A673 (cell line): Measurements from ENCODE around the gene LTO1. TPM values are rescaled to one million over a fixed set of nuclear protein-coding genes. Genes with fewer than 3 reads are reported as not detected.

Source experiments
- BruUV-seq: library from RNA; stranded (reverse); fragments of 400-500 nt; replicated peaks from 2 replicates; lab custom pipeline; 2021; lab: Mats Ljungman, UMichigan
- CTCF ChIA-PET: fragments of 300-600 bp; sonication (Branson Sonifier 250); formaldehyde crosslinking; loops from one replicate; lab custom pipeline; 2022; ENCODE audit warnings: antibody characterized with exemption; lab: Charles Lee
- POLR2A ChIA-PET: fragments of 300-600 bp; sonication (Branson Sonifier 250); formaldehyde crosslinking; loops from one replicate; lab custom pipeline; 2022; ENCODE audit warnings: antibody characterized with exemption; ENCODE audit not compliant: low non-redundant PET; lab: Charles Lee
- DNase-seq: peaks from one replicate; pipeline ENCODE4 v3.0.0-alpha.2; 2015; ENCODE audit warnings: low spot score
- H3K27ac ChIP-seq: fragments of 200-600 bp; sonication (generic); 2 replicates; pipeline ENCODE4 v1.5.1; 2016; ENCODE audit warnings: mixed run types, low read depth, mild to moderate bottlenecking, mixed read lengths, antibody characterized with exemption, low read length; ENCODE audit not compliant: poor library complexity, severe bottlenecking
- H3K27me3 ChIP-seq: fragments of 200-600 bp; sonication (generic); replicated peaks from 2 replicates; pipeline ENCODE4 v1.6.1; 2017; ENCODE audit warnings: mixed run types, low read depth, mild to moderate bottlenecking, mixed read lengths, antibody characterized with exemption, low read length; ENCODE audit not compliant: insufficient read depth, poor library complexity
- H3K36me3 ChIP-seq: fragments of 200-600 bp; sonication (generic); 2 replicates; pipeline ENCODE4 v1.6.1; 2016; ENCODE audit warnings: mixed run types, mild to moderate bottlenecking, mixed read lengths, antibody characterized with exemption, low read length; ENCODE audit not compliant: insufficient read depth, poor library complexity, severe bottlenecking
- H3K4me1 ChIP-seq: fragments of 200-600 bp; sonication (generic); 2 replicates; pipeline ENCODE4 v1.6.1; 2017; ENCODE audit warnings: mixed run types, mild to moderate bottlenecking, mixed read lengths, antibody characterized with exemption, low read length; ENCODE audit not compliant: insufficient read depth, poor library complexity, severe bottlenecking
- H3K4me3 ChIP-seq: fragments of 200-600 bp; sonication (generic); 2 replicates; pipeline ENCODE4 v1.5.1; 2016; ENCODE audit warnings: low read depth, mixed run types, mild to moderate bottlenecking, mixed read lengths, low read length; ENCODE audit not compliant: poor library complexity, severe bottlenecking
- H3K9me3 ChIP-seq: fragments of 200-600 bp; sonication (generic); 2 replicates; pipeline ENCODE4 v1.6.1; 2016; ENCODE audit warnings: mixed run types, low read depth, mild to moderate bottlenecking, mixed read lengths, antibody characterized with exemption, low read length; ENCODE audit not compliant: poor library complexity, severe bottlenecking
- EZH2 ChIP-seq: fragments of 200-600 bp; sonication (generic); IDR thresholded peaks from 2 replicates; pipeline ENCODE4 v1.6.1; 2017; ENCODE audit warnings: borderline replicate concordance, low read depth, mild to moderate bottlenecking, mixed read lengths, antibody characterized with exemption, low read length; ENCODE audit not compliant: poor library complexity, severe bottlenecking
- intact Hi-C: fragments of 100-400 bp; cut with micrococcal nuclease; formaldehyde crosslinking; loops from one replicate; pipeline ENCODE4 v1.10.0; 2022; ENCODE audit not compliant: unreplicated experiment
- total RNA-seq: library from RNA; stranded (reverse); gene quantifications from 2 replicates; pipeline ENCODE4 v1.2.3, GENCODE V29; 2021
- TF ChIP-seq, protein P1 (sequence below): fragments of 300-800, 200-600 bp; sonication (generic); conservative IDR thresholded peaks from 2 replicates; pipeline ENCODE4 v1.5.1; 2017; ENCODE audit warnings: low read depth, mild to moderate bottlenecking, antibody characterized with exemption, low read length, moderate library complexity, mixed read lengths

LTO1 gene
- total RNA-seq, 1 experiment from 2014 or later = 56.0 TPM

DNA sequence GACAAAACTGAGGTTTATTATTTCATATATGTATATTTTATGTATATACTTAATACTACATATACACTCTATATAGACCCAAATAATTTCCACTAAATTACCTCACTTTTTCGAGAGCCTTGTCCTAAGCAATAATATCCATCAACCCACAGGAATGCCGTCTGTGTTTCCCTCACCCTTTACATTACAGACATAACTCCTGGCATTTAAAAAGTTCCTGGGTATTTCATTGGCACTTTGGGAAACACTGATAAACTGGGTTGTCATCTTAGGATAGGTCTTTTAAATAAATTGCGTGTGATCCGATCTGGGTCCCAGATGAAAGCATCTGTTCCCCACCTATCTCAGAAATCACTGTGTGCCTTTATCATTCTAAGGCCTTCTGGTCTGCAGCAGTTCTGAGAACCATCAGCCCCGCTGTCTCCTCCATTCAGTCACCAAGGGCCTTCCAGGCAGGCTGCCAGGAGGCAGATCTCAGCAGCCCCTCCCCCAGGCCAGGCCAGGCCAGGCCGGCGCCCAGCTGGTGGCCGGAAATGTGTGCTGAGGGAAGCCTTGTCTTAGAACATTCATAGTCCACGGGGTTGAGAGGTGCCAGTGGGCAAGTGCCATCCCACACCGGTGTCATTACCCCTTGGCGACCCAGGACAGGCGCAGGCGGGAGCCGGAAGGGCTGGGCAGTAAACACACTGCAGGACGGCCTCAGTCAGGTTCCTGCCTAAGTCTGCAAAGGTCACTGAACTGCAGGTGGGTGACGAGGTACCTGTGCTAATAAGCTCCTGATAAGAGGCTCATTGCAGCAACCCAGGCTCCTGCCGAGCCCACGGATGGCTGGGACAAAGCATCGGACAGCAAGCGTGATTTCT is 25.4 kb upstream of the LTO1 start:
- Histone ChIP-seq H3K36me3 (no peaks in the 10 kb centered on the region), H3K27me3 (peaks cover 35% of the 10 kb centered on the region), H3K27ac (no peak overlapping the region), H3K4me1 (peaks cover 21% of the 10 kb centered on the region), H3K9me3 (no peaks in the 10 kb centered on the region), H3K4me3 (no peak overlapping the region)
- no peak for DNase-seq
- no peak for TF ChIP-seq EZH2
- TF ChIP-seq, protein P1, sequence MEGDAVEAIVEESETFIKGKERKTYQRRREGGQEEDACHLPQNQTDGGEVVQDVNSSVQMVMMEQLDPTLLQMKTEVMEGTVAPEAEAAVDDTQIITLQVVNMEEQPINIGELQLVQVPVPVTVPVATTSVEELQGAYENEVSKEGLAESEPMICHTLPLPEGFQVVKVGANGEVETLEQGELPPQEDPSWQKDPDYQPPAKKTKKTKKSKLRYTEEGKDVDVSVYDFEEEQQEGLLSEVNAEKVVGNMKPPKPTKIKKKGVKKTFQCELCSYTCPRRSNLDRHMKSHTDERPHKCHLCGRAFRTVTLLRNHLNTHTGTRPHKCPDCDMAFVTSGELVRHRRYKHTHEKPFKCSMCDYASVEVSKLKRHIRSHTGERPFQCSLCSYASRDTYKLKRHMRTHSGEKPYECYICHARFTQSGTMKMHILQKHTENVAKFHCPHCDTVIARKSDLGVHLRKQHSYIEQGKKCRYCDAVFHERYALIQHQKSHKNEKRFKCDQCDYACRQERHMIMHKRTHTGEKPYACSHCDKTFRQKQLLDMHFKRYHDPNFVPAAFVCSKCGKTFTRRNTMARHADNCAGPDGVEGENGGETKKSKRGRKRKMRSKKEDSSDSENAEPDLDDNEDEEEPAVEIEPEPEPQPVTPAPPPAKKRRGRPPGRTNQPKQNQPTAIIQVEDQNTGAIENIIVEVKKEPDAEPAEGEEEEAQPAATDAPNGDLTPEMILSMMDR = no peak
- CTCF ChIA-PET = no interaction called here
- POLR2A ChIA-PET = no interaction called here
- BruUV-seq = no TSS peak
- intact Hi-C loops = no loop called here

DNA sequence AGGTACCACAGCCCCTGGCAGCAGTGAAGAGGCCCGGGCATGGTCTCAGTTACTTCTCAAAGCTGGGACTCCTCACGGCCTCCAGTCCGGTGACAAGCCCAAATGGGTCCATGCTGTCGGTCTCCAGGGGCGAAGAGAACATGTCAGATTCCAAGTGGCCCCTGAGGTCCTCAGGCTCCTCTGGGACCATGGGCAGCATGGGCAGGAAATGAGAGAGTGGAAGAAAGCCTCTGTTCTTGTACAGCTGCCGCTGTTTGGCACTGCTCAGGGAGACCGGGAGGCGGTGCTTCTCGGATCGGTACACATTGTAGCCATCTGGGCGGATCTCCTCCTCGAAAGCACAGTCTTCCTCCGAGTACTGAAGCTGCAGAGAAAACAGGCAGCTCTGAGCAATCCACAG is 24.1 kb upstream of the LTO1 start:
- DNase-seq = no peak
- intact Hi-C loops = no loop called here
- H3K27ac ChIP-seq = no peak overlapping the region
- ChIA-PET CTCF (no interaction called here), POLR2A (no interaction called here)
- TF ChIP-seq, protein P1 = no peak
- TF ChIP-seq EZH2 = no peak
- no TSS peak for BruUV-seq
- H3K4me3 ChIP-seq = no peak overlapping the region
- no peaks in the 10 kb centered on the region for H3K36me3 ChIP-seq
- H3K27me3 ChIP-seq = peaks cover 32% of the 10 kb centered on the region
- no peaks in the 10 kb centered on the region for H3K9me3 ChIP-seq
- peaks cover 10% of the 10 kb centered on the region for H3K4me1 ChIP-seq

DNA sequence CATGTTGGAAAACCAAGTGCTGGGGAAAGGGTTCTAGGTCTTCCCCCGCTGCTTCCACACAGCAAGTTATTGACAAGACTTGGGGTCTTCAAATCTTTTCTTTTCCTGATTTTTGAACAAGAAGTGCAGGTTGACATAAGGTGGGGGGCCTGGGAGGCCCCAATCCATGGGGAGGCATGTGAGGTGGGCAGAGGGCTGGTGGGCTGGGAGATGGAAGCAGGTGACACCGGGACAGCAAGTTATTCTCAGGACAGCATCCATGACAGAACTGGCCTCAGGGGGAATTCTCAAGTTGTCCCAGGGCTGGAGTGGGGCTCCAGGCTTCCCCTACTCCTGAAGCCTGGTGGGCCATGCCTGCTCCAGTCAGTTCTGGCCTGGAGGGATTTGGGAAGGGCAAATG is 23.2 kb upstream of the LTO1 start:
- no TSS peak for BruUV-seq
- H3K4me1 ChIP-seq = peaks cover 1% of the 10 kb centered on the region

More for the DNA sequence above, 23.2 kb upstream of the LTO1 start:
- ChIA-PET POLR2A (no interaction called here), CTCF (no interaction called here)
- no peak for TF ChIP-seq EZH2
- TF ChIP-seq, protein P1 = no peak
- intact Hi-C loops = no loop called here
- Histone ChIP-seq H3K27me3 (peaks cover 24% of the 10 kb centered on the region), H3K27ac (no peak overlapping the region), H3K9me3 (no peaks in the 10 kb centered on the region), H3K36me3 (no peaks in the 10 kb centered on the region), H3K4me3 (no peak overlapping the region)
- no peak for DNase-seq
